Panc1 (cell line): ENCODE data around the gene CYFIP2. TPM values are rescaled to one million over a fixed set of nuclear protein-coding genes. Genes with fewer than 3 reads are reported as not detected.

Experiments
- ATAC-seq: fragments of 200-7000 bp; cut with Tn5 transposase; 2 replicates; pipeline ENCODE4 v1.9.1; 2020; ENCODE audit warnings: mild to moderate bottlenecking, moderate library complexity
- BruUV-seq: library from RNA; stranded (reverse); fragments of 400-500 nt; replicated peaks from 2 replicates; lab custom pipeline; 2021; lab: Mats Ljungman, UMichigan
- CTCF ChIA-PET: fragments of 300-600 bp; sonication (Branson Sonifier 250); formaldehyde crosslinking; loops from one replicate; lab custom pipeline; 2022; ENCODE audit warnings: antibody characterized with exemption; lab: Charles Lee
- POLR2A ChIA-PET: fragments of 300-600 bp; sonication (Branson Sonifier 250); formaldehyde crosslinking; loops from one replicate; lab custom pipeline; 2022; ENCODE audit warnings: antibody characterized with exemption; lab: Charles Lee
- DNase-seq: peaks from one replicate; pipeline ENCODE4 v3.0.0-alpha.2; 2010; ENCODE audit warnings: low read depth, low spot score
- H3K27ac ChIP-seq: 2 replicates; pipeline ENCODE4 v1.5.1; 2011; ENCODE audit warnings: mild to moderate bottlenecking, low read length, inconsistent platforms
- H3K27me3 ChIP-seq: fragments of 200-500 bp; sonication (Bioruptor generic); 2 replicates; pipeline ENCODE4 v1.6.0; 2014; ENCODE audit warnings: low read length, inconsistent platforms; ENCODE audit not compliant: control insufficient read depth, insufficient read depth
- H3K36me3 ChIP-seq: fragments of 200-500 bp; sonication (Bioruptor generic); 2 replicates; pipeline ENCODE4 v1.5.1; 2014; ENCODE audit warnings: inconsistent platforms, mild to moderate bottlenecking, low read length, moderate library complexity; ENCODE audit not compliant: control insufficient read depth, insufficient read depth
- H3K4me1 ChIP-seq: 2 replicates; pipeline ENCODE4 v1.5.1; 2011; ENCODE audit warnings: inconsistent platforms, mild to moderate bottlenecking, low read length, moderate library complexity; ENCODE audit not compliant: control insufficient read depth, insufficient read depth
- H3K4me3 ChIP-seq, 2 experiments: 2 replicates each; pipeline ENCODE4 v1.5.1; 2011 to 2012; ENCODE audit warnings: low read depth in 2 of 2, low read length in 2 of 2, mild to moderate bottlenecking in 2 of 2, inconsistent platforms in 1 of 2, moderate library complexity in 1 of 2
- H3K9me3 ChIP-seq: fragments of 200-500 bp; sonication (Bioruptor generic); 2 replicates; pipeline ENCODE4 v1.5.1; 2014; ENCODE audit warnings: low read depth, mild to moderate bottlenecking, inconsistent platforms, low read length, moderate library complexity; ENCODE audit not compliant: control insufficient read depth, insufficient read depth
- SIN3A ChIP-seq: IDR thresholded peaks from 2 replicates; pipeline ENCODE4 v1.6.1; 2012; ENCODE audit warnings: low read depth, mild to moderate bottlenecking, low read length, moderate library complexity, borderline replicate concordance; ENCODE audit not compliant: insufficient read depth
- in situ Hi-C: cut with HindIII; loops from 2 replicates; pipeline ENCODE4 v1.10.0; 2016; ENCODE audit warnings: low sequenced_read_pairs, low pct_unique_long_range_greater_than_20kb
- intact Hi-C: fragments of 100-400 bp; cut with micrococcal nuclease; formaldehyde crosslinking; loops from one replicate; pipeline ENCODE4 v1.10.0; 2022; ENCODE audit not compliant: unreplicated experiment
- total RNA-seq: library from RNA; stranded (reverse); gene quantifications from one replicate; pipeline ENCODE4 v1.2.1, GENCODE V29; 2021; ENCODE audit not compliant: unreplicated experiment
- TF ChIP-seq, protein P1 (sequence below): fragments of 450-650 bp; IDR thresholded peaks from 2 replicates; pipeline ENCODE4 v1.5.1; 2017; ENCODE audit warnings: mild to moderate bottlenecking

Gene CYFIP2
- total RNA-seq, 1 experiment from 2014 or later, result 0.80 TPM

GRCh38 chr5:157336423-157336744 lies 70.5 kb downstream of the CYFIP2 start (continued):
- TF ChIP-seq, protein P1, sequence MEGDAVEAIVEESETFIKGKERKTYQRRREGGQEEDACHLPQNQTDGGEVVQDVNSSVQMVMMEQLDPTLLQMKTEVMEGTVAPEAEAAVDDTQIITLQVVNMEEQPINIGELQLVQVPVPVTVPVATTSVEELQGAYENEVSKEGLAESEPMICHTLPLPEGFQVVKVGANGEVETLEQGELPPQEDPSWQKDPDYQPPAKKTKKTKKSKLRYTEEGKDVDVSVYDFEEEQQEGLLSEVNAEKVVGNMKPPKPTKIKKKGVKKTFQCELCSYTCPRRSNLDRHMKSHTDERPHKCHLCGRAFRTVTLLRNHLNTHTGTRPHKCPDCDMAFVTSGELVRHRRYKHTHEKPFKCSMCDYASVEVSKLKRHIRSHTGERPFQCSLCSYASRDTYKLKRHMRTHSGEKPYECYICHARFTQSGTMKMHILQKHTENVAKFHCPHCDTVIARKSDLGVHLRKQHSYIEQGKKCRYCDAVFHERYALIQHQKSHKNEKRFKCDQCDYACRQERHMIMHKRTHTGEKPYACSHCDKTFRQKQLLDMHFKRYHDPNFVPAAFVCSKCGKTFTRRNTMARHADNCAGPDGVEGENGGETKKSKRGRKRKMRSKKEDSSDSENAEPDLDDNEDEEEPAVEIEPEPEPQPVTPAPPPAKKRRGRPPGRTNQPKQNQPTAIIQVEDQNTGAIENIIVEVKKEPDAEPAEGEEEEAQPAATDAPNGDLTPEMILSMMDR, result no peak

GRCh38 chr5:157339409-157339808 lies 73.5 kb downstream of the CYFIP2 start:
- no peak for DNase-seq
- Histone ChIP-seq H3K4me3 (no peak overlapping the region), H3K36me3 (no peaks in the 10 kb centered on the region), H3K27me3 (no peaks in the 10 kb centered on the region), H3K4me1 (no peaks in the 10 kb centered on the region), H3K9me3 (no peaks in the 10 kb centered on the region), H3K27ac (no peak overlapping the region)
- TF ChIP-seq, protein P1, result no peak
- CTCF ChIA-PET, result no interaction called here
- in situ Hi-C loops, result no loop called here
- no TSS peak for BruUV-seq
- ATAC-seq, result no peak
- intact Hi-C loops, result no loop called here
- POLR2A ChIA-PET, result no interaction called here

DNA sequence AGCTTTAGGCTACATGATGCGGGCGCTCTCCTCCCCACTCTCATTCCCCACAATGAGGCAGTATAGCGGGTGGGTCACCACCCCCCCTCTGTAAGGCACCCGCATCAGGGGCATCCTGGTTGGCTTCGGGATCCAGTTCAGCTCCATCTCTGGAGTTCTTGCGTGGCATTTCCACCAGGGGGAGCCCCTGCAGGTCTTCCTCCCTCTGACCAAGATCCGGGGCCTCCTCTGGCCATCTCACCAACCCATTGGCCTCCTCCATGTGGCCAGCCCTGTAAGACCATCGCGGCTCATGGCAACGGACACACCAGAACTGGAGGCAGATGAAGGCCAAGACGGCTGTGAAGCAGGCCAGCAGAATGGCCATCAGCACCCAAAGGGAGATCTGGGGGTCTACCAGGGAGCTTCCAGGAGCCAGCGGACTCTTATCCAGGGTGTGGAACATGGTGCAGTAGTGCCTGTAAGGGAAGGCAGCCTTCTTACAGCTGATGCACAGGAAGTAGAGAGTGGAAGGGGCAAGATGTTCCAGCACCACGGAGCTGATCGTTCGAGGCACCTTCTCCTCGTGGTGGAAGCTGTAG lies 77.0 kb downstream of the CYFIP2 start:
- no peaks in the 10 kb centered on the region for H3K36me3 ChIP-seq
- peaks cover 3% of the 10 kb centered on the region for H3K27me3 ChIP-seq
- ChIA-PET CTCF (interaction anchor here (0.5 to 1.4 kb wide), 5 partner anchors 14 to 186 kb away, joined by 3 to 12 read pairs (median 4); no protein-coding TSS in a partner anchor), POLR2A (no interaction called here)
- DNase-seq (no peak), ATAC-seq (0 out of 2 replicates have a peak, but pooled peaks have one; percentile 62)
- no peak for TF ChIP-seq SIN3A
- TF ChIP-seq, protein P1, result peak; percentile 72
- no TSS peak for BruUV-seq
- in situ Hi-C loops, result no loop called here
- no peak overlapping the region for H3K27ac ChIP-seq
- no peaks in the 10 kb centered on the region for H3K4me1 ChIP-seq
- no peaks in the 10 kb centered on the region for H3K9me3 ChIP-seq
- no peak overlapping the region for H3K4me3 ChIP-seq
- intact Hi-C loops, result loop anchor here (5.0 kb wide), 1 partner anchor 134 kb away; no protein-coding TSS in a partner anchor
